GM18526 (cell line): ENCODE results near the gene LRRK1.

Experiments used
- POLR2A ChIP-seq: IDR thresholded peaks from 3 replicates; pipeline ENCODE4 v1.6.1; 2011; ENCODE audit not compliant: insufficient read length; ENCODE audit errors: extremely low read depth

Gene LRRK1

GRCh38 chr15:100900136-100900794, 18.9 kb upstream of the LRRK1 start:
- no peak for TF ChIP-seq POLR2A

DNA sequence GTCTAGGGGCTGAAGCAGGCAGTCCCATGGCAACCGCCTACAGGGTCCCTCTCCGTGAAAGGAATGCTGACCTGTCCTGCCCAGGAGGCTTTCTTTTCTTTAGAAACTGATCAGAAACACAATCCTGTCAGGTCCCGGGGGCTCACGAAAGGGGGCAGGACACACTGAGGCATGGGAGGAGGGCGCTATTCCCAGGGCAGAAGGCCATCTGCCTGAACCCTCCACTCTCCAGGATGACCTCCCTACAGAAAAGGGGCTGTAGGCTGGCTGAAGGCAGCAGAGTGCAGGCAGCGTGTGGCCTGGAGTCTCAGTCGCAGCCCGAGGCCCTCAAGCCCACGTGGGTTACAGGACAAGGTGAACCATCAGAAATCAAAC, 18.4 kb upstream of the LRRK1 start:
- no peak for TF ChIP-seq POLR2A

DNA sequence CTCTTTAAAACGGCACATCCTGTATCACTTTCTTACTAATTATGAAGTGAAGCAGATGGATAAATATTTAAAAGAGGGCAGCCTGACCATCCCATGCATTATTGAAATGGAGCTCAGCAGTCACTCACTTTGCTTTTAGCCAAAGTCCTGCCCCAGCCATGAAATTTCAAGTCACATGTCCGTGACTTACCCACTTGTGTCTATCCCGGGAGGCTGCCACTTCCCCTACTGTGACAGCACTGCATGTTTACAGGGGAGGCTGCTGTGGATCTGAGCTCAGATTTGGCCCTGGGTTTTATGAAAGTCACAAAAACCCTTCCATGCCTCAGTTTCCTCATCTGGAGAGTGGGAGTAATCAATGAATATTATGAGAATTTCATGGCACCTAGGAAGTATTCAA, 17.9 kb upstream of the LRRK1 start:
- no peak for TF ChIP-seq POLR2A

GRCh38 chr15:100901702-100902435, 17.3 kb upstream of the LRRK1 start:
- TF ChIP-seq POLR2A, result no peak

DNA sequence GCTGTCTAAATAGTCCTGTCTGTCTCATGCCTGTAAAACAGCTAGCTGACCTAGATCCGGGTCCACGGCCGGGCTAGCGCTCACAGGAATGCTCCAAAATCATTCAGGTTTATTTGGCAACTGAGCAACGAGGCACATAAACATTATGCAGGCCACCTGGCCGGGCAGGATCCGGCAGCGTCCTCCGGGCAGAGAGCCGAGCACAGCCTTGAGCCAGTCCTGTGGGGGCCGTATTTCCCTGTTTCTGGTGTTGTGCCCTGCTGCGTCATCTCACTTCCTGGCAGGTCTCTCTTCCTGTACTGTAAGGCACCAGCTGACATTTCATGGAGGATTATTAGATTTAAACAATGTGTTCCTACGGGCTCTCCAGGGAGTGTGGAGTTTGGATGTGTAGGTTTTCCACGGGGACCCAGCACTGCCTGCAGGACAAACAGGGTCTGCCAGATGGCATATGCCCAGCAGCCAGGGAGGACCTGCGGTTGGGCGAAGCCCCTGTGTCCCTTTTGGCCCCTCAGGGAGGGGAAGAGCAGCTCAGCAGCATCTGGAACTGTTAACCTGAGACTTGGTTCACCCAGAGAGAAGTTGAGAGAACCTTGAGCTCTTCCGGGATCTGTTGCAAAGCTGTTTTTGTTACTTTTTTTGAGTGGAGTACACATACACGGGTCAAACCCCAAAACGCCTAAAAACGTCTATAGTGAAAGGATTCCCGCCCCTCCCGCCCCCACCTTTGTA, 16.6 kb upstream of the LRRK1 start:
- TF ChIP-seq POLR2A, result no peak

- no peak for TF ChIP-seq POLR2A
Observed at GRCh38 chr15:100903168-100903554, 16.0 kb upstream of the LRRK1 start.

DNA sequence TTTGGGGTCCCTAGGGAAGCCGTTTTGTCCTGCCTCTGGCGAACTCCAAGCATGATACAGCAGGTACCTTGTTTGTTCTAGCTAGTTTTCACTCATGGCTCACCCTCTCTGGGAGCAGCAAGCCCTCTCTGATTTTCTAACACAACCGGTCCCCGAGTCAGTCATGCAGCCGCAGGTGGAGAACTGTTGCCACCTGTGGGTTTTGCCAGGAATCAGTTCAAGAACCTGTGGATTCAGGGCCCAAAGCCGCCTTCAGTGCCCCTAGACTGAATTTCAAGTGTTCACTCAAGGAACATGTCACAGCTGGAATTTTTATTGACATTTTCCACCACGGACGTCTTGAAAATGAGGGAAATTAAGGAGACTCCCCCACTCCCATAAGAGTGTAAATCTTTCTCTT, 13.3 kb upstream of the LRRK1 start:
- TF ChIP-seq POLR2A, result no peak

DNA sequence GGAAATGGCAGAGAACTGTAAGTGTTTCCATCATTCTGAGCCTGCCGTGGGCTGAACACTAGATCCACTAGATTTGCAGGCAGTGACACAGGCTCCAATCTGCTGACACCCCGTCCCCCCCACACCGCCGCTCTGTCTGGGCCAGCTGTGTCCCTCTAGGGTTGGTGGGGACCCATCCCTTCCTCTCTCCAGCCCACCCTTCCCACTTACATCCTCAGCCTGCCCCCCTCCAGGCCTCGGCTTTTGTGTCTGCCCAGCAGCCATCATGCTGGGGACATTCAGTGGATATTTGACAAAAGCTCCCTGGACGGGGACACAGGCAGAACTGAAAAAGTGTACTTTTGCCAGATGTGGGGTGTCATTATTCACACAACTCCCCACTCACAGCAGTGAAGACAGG, 10.7 kb upstream of the LRRK1 start:
- no peak for TF ChIP-seq POLR2A

GRCh38 chr15:100909565-100909964, 9.6 kb upstream of the LRRK1 start:
- no peak for TF ChIP-seq POLR2A

- no peak for TF ChIP-seq POLR2A
Observed at GRCh38 chr15:100909989-100910955, 8.9 kb upstream of the LRRK1 start.

DNA sequence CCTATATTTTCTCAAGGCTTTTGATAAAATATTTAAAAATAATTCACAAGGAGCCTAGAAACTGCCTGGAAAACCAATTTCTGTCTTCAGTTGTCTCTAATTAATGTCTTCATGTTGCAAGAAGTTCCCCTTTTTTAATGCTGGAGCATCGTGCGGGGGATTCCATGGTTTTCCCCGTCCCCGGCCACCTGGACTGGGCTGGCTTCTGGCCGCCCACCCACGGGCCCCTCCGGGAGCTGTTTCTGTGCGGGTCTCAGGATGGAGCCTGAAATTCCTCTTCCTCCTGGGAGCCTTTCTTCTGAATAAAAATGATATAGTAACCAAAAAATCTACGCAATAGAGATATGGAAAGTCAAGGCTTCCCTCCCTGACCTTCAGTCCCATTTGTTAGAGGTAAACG, 8.1 kb upstream of the LRRK1 start:
- TF ChIP-seq POLR2A, result no peak

- TF ChIP-seq POLR2A, result no peak
Observed at GRCh38 chr15:100913961-100914360, 5.2 kb upstream of the LRRK1 start.

DNA sequence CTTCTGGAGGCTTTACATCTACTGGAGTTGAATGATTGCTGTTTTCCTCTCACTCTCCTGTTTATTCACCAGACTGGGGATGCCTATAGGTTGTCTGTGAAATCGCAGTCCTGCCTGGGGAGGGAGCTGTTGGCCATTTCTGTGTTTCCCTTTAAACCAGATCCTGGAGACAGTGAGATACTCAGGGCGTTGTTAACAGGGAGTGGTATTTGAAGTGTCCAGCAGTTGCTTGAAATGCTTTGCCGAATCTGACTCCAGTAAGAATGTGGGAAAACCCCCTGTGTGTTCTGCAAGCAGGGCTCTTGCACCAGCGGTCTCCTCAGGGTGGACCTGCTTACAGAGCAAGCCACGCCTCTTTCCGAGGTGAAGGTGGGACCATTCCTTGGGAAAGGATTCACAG, 4.3 kb upstream of the LRRK1 start:
- TF ChIP-seq POLR2A, result no peak

DNA sequence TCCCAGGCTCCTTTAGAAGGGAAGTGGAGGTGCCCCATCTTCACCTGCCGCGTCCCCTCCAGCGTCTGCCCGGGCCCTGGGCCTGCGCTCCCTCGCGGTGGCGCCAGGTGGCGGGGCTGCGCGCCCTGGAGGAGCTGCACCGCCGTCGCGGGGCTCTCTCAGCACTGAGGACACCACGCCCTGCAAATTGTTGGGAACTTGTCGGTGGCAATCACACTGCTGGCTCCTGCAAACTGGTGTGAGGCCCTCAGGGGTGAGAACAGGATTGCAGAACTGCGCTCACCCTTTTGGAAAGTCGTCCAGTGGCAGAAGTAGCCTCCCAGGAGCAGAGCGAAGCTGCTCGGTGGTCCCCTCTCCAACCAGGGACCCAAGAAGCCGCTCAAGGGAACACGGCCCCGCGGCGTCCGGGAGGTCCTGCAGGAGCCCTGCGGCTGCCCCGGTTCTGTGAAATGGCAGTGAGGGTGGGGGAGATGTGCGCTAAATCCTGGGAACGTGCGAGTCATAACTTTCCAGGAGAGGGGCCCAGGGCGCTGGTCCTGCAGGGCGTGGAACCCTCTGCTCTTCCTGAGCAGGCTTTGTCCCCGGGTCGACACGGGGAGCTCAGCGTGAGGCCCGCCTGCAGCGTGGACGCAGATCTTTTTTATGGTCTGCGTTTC, 995 bp upstream of the LRRK1 start:
- peak; percentile 43 for TF ChIP-seq POLR2A

GRCh38 chr15:100919481-100920405, 586 bp downstream of the LRRK1 start:
- peak; percentile 33 for TF ChIP-seq POLR2A
